GM19455 (cell line): ENCODE measurements around the gene LIMK1.

Experiments
- ATAC-seq: cut with Tn5 transposase; IDR thresholded peaks from one replicate; pipeline ENCODE4 v1.9.1; 2021; ENCODE audit not compliant: unreplicated experiment

The LIMK1 gene

GRCh38 chr7:74082770-74083116, 861 bp upstream of the LIMK1 start:
- no peak for ATAC-seq

GRCh38 chr7:74083928-74084721, 521 bp downstream of the LIMK1 start:
- peak; percentile 63 for ATAC-seq

GRCh38 chr7:74084722-74085578, 1.3 kb downstream of the LIMK1 start:
- no peak for ATAC-seq

GRCh38 chr7:74087791-74088453, 4.3 kb downstream of the LIMK1 start:
- ATAC-seq = no peak

GRCh38 chr7:74092321-74092963, 8.8 kb downstream of the LIMK1 start:
- ATAC-seq = peak; percentile 37

GRCh38 chr7:74092964-74093471, 9.4 kb downstream of the LIMK1 start:
- ATAC-seq = peak; percentile 63

GRCh38 chr7:74093671-74094223, 10.1 kb downstream of the LIMK1 start:
- ATAC-seq = peak; percentile 13

- peak; percentile 48 for ATAC-seq
Measured at GRCh38 chr7:74094224-74095101, 10.9 kb downstream of the LIMK1 start.

GRCh38 chr7:74095135-74095534, 11.5 kb downstream of the LIMK1 start:
- ATAC-seq = no peak

GRCh38 chr7:74097937-74098614, 14.5 kb downstream of the LIMK1 start:
- ATAC-seq = no peak

GRCh38 chr7:74099031-74099430, 15.4 kb downstream of the LIMK1 start:
- ATAC-seq = no peak

GRCh38 chr7:74101061-74101681, 17.6 kb downstream of the LIMK1 start:
- peak; percentile 85 for ATAC-seq

GRCh38 chr7:74103219-74103772, 19.7 kb downstream of the LIMK1 start:
- no peak for ATAC-seq

GRCh38 chr7:74104702-74105101, 21.1 kb downstream of the LIMK1 start:
- ATAC-seq = no peak

- ATAC-seq = no peak
Measured at GRCh38 chr7:74105992-74106391, 22.4 kb downstream of the LIMK1 start.

GRCh38 chr7:74106846-74107245, 23.2 kb downstream of the LIMK1 start:
- no peak for ATAC-seq

- no peak for ATAC-seq
Measured at GRCh38 chr7:74115326-74115725, 31.7 kb downstream of the LIMK1 start.

GRCh38 chr7:74116356-74116755, 32.8 kb downstream of the LIMK1 start:
- no peak for ATAC-seq
